GM18517 (cell line): ENCODE results near the gene CLCF1.

Source experiments
- ATAC-seq: cut with Tn5 transposase; IDR thresholded peaks from one replicate; pipeline ENCODE4 v1.9.1; 2021; ENCODE audit warnings: mild to moderate bottlenecking, moderate library complexity; ENCODE audit not compliant: unreplicated experiment

CLCF1 gene

DNA sequence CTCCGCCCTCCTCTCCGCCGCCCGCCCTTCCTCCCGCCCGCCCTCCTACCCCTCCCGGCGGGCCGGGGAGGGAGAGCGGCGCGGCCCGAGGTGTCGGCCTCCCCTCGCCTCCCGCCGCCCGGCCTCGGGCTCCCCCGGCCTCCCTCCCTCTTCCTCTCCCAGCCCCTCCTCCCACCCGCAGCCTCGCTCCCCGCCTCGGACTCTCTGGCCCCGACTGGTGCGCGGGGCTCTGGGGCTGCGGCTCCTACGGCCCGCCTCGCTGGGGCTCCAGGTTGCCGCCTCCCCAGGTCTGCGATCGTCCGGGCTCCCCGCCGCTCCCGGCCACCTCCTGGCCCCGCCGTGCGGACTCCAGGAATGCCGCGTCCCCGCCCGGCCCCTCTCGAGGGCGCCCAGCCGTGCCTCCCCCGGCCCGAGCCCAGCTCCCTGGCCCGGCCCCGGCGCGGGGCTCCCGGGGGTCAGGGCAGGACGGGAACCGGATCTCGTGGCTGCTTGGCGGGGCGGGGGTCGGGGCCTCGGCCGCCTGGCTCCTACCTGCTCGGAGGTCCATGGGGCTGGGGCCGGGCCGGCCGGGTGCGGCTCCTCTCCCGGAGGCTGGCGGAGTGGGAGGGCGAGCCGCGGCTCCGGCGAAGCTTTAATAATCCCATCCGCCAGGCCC lies at the start of gene CLCF1:
Gene CLCF1 (minus strand): TSS at position 606 of the 655 bp plus-strand sequence. CDS start 59 bp downstream, at position 547.
- no peak for ATAC-seq

DNA sequence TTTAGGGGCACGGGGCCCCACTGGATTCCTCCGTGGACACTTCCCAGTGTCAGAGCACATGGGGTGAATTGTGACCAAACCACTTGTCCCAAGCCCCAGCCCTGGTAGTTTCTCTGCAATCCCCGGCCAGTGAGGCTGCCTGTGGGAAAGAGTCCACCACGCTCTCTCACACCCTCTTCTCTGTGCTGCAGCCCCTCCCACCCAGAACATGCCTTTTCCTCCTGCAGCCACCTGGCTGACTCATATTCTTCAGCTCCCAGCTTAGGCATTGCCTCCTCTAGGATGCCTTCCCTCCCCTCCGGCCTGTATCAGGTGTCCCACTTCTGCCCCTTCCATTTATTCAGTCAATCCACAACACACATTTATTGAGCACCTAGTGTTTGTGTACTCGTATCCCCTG lies 49.5 kb upstream of the CLCF1 start:
- ATAC-seq: no peak

DNA sequence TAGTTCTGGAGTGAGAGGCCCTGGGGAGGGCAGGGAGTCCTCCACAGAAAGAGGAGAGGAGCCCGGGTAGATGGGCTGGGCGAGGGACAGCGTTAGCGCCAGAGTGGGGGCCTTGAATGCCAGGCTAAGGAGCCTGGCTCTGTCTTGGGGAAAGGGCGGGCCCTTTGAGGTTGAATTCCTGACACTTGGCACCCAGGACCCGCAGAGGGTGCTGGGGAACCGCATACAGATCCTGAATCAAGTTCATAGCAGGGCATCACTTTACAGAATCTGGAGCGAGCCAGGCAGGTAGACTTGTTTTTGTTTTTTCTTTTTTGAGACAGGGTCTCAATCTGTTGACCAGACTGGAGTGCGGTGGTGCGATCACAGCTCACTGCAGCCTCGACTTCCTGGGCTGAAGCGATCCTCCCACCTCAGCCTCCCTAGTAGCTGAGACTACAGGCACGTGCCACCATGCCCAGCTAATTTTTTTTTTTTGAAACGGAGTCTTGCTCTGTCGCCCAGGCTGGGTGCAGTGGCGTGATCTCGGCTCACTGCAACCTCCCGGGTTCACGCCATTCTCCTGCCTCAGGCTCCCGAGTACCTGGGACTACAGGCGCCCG lies 48.1 kb upstream of the CLCF1 start:
- ATAC-seq: peak; percentile 7

DNA sequence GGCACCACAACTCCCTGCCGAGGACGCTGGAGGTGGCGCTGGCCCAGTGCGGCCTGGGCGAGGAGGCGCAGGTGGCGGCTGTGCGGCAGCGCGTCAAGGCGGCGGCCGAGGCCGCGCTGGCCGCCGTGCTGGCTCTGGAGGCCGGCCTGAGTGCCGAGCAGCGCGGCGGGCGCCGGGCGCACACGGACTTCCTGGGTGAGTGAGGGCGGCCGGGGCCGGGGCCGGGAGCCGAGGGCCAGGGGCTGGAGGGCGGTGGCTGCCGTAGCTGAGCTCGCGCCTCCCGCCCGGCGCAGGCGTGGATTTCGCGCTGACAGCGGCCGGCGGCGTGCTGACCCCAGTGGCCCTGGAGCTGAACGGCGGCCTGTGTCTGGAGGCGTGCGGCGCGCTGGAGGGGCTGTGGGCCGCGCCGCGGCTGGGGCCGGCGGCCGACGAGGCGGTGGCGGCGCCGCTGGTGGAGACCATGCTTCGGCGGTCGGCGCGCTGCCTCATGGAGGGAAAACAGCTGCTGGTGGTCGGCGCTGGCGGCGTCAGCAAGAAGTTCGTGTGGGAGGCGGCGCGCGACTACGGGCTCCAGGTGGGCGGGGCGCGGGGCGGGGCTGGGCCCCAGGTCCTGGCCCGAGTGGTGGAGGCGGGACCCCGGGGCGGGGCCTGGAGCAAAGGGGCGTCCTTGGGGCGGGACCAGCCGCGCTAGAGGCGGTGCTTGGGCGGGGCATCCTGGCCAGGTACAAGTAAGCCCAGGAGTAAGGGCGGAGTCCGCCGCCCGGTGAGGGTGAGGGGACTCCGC lies 47.4 kb upstream of the CLCF1 start:
- peak; percentile 69 for ATAC-seq

DNA sequence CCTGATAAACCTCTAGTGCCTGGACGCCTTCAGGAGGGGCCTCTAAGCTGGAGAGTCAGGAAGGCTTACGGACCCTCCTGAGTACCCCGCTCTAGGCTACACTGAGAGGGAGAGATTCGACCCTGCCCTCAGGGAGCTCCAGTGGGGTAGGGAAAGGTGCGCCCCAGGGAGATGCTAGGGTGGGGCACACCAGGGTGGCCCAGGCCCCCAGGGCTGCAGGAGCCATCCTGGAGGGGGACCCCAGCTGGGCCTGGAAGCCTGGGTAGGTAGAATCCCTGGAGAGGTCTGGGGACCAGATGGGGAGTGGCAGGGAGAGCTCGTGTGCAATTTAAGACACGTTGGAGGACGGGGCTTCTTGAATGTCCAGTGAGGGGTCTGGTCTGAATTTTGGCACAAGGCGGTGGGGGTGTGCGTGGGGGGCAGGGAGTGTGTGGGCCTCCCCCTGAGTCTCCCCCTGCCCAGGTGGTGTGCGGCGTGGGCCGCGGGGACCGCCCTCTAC lies 46.8 kb upstream of the CLCF1 start:
- ATAC-seq: no peak

DNA sequence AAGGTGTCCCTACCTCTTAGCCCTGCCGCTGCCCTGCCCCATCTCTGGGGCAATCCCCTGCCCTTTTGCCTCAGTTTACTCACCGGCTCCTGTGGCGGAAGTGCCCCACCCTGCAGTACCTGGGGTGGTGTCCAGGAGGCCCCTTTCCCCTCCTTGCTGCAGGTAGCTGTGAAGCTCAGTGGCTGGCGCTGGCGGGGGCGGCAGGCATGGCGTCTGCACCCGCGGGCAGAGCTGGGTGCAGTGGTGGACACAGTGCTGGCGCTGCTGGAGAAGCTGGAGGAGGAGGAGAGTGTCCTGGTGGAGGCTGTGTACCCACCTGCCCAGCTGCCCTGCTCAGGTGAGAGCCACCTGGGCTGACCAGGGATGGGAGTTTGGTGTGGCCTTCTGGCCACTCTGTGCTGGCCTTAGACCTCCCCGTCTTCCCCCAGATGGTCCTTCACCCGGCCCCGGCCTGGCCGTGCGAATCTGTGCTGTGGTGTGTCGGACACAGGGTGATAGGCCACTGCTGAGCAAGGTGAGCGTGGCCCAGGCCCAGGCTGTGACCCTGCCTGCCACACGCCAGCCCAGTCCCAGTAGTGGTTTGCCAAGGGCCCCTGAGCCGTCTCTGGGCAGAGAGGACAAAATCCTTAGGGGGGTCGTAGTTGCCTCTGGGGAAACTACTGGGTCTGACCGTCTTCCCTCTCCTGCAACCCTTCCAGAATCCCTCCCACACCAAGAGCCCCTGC lies 46.1 kb upstream of the CLCF1 start:
- ATAC-seq: no peak

DNA sequence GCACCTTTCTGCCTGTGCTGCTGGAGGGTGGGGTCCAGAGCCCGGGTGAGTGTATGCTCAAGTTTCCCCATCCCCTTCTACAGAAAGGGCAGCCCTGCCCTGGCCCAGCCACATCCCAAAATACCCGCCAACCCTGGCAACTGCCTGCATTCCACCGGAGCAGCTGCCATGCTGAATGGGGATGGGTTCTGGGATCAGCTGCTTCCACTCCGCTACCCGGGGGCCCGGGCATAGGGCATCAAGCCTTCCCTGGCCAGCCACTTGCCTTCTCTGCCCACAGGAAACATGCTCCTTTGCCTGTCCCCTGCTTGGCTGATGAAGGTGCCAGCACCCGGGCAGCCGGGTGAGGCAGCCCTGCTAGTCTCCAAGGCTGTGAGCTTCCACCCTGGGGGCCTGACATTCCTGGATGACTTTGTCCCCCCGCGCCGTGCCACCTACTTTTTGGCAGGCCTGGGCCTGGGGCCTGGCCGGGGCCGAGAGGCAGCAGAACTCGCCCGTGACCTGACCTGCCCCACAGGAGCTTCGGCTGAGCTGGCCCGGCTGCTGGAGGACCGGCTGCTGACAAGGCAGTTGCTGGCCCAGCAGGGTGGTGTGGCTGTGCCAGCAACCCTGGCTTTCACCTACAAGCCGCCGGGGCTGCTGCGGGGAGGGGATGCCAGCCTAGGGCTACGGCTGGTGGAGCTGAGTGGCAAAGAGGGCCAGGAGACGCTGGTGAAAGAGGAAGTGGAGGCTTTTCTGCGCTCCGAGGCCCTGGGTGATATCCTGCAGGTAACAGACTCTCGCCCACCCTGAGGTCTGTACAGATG lies 45.3 kb upstream of the CLCF1 start:
- no peak for ATAC-seq

DNA sequence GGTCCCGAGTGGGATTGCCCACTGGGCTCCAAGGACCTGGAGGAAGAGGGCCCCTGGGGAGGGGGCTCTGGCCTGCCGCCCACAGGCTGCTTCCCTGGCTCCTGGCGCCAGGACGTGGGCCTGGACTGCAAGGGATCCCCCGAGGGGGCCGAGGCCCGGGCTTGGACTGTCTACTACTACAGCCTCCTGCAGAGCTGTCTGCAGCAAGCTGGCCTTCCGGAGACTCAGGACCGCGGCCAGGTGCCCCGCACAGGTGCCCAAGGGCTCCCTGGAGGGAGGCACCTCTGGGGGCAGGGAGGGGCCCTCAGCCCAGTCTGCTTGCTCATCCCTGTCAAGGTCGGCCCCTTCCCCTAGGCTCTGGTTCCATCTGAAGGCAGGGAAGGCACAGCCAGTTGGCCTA lies 44.0 kb upstream of the CLCF1 start:
- no peak for ATAC-seq

DNA sequence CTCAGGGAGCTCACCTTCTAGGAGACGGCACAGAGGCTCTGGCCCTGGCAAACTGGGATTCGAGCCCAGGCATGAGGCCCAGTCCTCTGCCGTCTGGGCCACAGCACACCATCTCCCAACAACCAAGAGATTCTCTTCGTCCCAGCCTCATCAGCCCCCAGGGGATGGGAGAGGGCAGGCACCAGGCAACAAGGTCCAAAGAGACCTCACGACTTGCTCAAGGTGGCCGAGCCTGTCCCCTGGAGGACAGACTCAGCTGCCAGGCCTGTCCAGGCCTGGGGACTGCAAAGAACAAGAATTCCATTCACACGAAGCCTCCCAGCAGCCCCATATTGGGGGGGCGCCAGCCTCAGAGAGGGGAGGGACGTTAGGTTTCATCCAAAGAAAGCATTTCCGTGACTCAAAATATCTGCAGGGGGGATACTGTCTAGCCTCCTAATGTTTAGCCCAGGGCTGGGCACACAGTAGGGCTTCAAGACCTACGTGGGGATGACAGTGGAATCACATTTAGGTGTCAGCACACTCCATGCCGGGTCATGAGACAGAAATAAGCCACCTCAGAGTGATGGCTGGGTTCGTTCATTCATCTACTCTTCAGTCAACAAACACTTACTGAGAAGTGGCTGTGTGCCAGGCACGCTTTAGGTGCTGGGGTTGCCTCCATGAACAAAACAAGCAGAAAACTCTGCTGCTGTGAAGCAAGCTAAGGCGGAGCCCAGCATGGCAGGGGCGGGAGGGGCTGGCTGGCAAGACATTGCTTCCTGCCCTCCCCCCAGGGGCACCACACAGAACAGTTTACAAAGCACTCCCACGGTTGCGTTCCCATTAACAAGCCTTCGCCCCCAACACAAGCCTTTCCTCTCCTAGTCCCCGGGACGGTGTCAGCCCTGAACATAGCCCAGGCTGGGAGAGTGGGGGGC lies 43.3 kb upstream of the CLCF1 start:
- ATAC-seq: no peak

DNA sequence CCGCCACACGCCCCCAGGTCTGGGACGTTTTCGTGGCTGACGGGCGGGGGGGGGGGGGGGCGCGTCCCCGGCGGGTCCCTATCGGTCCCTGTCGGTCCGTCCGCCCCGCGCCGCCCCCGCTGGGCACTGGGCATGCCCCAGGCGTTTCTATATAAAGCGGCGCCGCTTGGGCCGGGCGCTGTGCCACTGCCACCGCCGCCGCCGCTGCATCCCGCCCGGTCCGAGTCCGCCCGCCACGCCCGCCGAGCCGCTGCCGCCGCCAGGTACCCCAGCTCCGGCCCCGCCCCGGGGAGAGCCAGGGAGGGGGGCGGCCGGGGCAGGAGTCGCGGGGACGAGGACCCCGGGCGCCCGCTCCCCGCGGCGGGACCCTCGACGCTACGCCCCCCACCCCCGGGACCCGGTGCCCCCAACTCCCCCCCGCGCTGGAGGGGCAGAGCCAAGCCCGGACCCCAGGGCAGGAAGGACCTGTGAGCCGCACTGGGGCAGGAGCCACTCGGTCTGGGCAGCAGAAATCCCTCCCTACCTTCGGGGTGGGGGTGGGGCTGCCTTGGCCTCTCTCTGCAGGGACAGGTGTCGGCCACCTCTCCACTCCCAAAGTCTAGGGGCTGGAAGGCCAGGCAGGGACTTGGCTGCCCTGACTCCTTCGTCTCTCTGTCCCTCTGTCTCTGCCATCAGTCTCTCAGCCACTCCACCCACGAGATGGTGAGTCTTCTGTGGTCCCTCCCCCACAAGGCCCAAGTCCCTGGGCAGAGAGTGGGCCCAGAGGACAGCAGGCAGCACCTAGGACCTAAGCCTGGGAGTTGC lies 42.3 kb upstream of the CLCF1 start, which contains the start of gene CARNS1:
Gene CARNS1 (plus strand): TSS at position 178 of the 804 bp plus-strand sequence. CDS start 522 bp downstream, at position 700.
- no peak for ATAC-seq

DNA sequence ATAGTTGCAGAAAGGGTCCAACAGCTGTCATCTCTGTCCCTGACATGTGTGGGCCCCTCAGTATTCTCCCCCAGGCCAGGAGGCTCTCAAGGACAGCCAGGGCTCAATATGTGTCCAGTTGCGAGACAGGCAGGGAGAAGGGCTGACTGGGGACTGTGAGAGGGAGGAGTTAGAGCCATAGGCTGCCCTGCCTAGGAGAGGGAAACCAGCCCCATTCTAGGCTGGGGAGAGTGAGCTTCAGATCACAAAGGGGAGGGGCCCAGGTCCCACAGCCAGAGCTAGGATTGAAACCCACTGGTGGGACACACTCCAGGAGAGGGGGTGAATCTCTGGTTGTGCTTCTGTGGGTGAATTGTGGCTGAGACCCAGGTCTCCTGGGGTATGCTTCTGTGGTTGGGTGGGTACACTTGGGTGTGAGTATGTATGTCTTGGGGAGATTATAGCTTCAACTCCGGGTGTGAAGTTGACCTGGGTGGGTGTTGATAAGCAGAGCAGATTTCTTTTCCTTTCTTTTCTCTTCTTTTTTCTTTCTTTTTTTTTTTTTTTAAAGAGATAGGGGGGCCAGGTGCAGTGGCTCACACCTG lies 40.0 kb upstream of the CLCF1 start:
- no peak for ATAC-seq

DNA sequence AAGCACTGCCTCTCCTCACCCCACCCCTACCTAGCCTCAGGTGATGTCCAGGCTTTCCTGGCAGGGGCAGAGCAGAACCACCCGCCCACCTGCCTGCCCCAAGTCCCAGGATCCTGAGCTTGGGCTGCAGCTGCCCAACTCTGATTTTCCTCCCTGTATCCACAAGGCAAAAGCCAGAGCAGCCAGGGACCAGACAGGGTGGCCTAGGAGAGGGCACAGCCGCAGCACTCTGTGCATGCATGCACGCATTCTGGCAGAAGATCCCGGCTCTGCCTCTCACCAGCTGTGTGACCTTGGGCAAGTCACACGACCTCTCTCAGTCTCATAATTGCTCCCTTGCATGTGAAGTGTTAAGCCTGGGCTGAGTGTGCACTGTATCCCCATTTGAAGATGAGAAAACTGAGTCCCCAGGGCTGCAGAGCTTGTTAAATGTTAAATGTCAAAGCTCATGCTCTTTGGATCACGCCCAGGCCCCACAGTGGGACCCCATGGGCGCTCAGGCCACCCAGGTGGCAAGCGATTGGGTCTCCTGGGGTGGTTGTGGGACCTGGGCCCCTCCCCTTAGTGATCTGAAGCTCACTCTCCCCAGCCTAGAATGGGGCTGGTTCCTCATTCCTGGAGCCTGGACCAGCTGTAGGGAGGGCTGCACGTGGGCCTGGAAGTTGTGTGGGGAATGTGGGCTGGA lies 39.2 kb upstream of the CLCF1 start:
- no peak for ATAC-seq

DNA sequence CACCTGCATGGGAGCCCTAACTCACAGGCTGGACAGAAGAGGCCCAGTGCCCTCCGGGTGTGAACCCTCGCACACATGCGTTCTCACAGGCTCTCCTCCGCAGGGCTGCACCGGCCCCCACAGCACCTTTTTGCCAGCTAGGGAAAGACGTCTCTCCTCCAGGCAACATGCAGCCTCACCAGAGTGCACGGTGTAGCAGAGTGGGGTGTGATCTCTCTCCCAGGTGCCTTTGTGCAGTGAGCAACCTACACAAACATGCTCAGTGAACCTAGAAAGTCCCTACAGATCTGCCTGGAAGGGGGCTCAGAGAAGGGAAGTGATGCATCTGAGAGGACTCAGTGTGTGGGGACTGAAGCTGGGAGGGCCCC lies 38.4 kb upstream of the CLCF1 start:
- no peak for ATAC-seq

DNA sequence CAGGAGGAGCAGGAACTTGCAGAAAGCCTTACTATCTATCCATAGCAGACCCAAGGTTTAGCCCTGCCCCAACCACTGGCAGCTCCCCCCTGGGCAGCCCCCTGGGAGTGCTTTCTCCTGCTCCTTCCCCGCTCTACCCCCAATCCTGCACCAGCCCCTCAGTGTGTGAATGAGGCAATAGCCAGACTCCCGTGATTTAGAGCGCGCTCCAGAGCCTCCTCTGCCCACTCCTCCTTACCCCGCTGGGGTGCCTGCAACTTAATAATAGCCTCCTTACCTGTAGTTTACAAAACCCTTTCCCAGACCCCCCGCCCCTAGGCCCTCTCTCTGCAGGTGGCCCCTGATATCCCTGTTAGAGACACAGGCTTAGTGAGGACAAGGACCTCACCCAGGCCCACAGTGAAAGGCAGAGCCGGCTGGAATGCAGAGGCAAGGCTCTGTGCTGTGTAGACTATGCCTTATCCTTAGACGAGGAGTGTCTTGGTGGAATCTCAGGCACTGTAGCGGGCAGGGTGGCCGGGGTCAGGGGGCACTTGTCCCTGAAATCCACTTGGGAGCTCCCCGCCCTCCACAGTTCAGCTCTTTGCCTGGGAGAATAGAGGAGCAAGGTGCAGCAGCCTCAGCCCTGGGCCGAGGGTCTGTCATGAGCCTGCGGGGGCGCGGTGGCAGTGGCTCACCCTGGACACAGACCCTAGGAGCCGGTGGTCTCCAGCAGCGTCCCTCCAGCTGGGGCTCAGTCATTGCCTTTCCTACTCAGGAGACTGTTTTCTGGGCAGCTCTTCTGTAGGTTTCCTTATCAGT lies 37.8 kb upstream of the CLCF1 start:
- no peak for ATAC-seq

DNA sequence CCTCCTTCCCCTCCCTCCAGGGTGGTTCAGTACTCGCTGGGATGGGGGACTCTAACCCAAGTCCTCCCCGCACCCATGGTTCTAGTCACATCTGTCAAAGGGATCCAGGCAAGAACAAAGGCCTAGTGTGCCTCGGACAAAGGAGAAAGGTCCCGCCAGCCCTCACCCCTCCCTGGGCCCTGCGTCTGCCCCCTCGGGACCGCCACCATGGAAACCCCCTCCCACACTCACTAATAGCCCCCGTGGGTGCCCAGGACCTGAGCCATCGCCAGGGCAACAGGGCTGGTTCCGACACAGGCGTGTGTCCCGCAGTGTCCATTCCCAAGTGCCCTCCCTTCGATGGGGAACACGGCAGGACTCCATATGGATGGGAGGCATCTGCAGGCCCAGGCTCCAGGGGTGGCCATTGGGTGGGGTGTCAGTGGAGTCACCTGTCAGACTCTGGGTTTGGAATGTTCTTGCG lies 37.0 kb upstream of the CLCF1 start:
- no peak for ATAC-seq

DNA sequence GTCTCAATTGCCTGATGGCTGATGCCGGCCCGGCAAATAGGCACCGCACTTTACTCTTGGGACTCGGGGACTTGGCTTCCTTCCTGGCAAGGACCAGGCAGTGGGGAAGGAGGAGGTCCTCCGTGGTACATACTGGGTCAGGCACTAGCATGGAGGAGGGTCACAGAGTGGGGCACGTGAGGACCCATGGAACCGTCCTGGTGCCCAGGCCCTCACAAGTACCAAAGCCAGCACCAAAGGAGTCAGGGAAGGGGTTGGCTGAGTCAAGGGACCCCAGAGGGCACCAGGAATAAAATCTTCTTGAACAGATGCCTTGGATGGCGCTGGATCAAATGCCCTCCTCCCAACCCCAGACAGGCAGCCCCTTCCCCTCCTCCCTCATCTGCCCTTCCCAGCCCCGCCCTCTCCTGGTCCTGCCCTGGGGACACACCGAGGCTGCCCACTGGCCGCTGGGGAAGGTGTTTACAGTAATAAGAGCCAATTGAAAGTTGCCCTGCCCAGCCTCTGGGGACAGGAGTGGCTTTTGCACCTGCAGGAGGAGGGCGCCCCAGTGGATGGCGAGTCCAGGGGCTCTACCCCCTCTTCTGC lies 36.5 kb upstream of the CLCF1 start:
- no peak for ATAC-seq
